Endometrial microvascular endothelial cells (primary cell): ENCODE measurements around the gene CD180. TPM values are rescaled to one million over a fixed set of nuclear protein-coding genes. Genes with fewer than 3 reads are reported as not detected.

Source experiments
- in situ Hi-C: cut with HindIII; loops from 2 replicates; pipeline ENCODE4 v1.10.0; 2017; ENCODE audit warnings: low sequenced_read_pairs, low pct_unique_long_range_greater_than_20kb; ENCODE audit errors: inconsistent ontology term
- total RNA-seq: library from RNA; depleted of rRNA; stranded (reverse); fragments of >200 nt; gene quantifications from one replicate; pipeline ENCODE4 v1.2.3, GENCODE V29; 2015; ENCODE audit errors: inconsistent ontology term

The CD180 gene
- not detected for total RNA-seq

DNA sequence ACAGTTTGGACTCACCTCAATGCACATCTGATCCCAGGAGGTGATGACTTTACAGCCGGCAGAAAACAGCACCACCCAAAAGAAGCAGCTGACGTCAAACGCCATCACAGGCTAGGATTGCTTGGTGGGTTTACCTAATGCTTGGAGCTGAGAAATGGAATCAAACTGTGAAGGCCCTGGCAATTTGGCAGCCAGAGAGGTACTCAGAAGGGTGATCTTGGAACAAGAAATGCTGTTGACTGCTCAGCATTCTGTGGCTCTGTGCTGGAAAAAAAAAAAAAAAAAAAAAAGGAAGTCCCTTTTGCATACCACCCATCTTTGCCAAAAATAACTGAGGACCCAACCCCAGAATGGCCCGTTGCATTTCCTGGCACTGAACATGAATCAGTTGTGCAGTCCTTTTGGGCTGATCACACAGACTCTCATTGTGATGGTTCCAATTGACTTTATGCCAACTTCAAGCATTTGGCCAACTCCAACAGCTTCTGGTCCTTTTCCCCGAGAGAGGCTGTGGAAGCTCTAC, at the start of gene CD180:
Gene CD180, minus strand, starts transcription at position 263 of the 523 bp plus-strand sequence. Its CDS starts 158 bp downstream, at position 105.
- in situ Hi-C loops, result no loop called here

DNA sequence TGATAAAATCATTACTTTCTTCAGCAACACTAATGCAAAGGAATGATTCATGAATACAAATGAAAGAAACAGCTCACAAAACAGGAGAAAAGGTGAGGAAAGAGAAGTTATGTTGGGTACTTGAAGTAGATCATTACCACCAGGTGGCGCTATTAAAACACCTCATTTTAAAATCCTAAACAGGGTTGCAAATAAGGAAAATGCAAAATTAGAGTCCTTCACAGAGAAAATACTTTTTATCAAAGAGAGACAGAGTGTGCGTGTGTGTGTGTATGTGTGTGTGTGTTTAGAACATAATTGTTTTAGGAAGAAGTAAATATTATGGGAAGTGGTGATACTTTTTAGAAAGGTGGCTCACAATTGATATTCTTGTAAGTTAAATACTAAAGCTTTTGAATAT, 49.5 kb upstream of the CD180 start:
- in situ Hi-C loops, result no loop called here

DNA sequence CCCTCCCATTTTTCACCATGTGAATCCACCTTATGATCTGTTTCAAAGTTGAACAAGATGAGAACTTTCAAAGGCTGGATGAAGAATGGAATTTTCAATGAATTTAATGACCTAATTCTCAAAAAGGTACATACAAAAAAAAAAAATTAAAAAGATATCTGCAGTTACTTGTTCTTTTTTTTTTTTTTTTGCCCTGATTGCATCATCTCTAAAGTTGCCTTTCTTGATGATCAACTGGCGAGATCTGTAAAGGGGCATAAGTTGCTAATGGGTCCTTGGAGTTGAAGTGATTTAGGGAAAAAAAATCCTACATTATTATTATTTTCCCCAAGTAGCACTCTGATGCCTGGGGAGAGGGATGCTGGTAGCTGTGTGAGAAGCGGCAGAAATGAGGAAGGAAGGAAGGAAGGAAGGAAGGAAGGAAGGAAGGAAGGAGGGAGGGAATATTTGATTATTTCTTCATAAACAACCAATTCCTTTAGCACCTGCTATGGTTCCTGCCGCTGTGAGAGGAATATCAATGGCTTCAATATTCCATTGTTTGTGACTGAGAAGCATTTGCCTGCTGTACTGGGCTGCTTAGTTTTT, 48.8 kb upstream of the CD180 start:
- in situ Hi-C loops, result no loop called here

DNA sequence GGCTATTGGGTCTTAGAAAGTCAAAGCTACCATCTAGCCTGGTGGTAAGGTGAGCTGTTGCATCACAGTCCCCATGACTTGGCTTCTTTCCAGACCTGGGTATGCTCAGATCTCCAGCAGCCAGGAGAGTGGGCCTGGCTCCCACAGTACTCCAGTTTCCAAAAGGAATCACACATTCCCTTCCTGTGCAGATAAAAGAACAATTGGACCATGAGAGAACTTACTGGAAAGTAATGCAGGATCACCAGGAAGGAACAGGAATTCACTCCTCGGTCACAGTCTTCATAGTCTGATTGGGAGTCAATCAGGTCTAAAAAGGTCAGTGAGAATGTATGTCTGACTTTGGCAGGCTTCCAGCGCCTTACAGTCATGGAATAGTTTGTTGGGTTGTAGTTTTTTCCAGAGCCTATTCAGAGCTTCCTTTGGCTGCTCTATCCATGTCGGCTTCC, 47.8 kb upstream of the CD180 start:
- in situ Hi-C loops, result no loop called here

DNA sequence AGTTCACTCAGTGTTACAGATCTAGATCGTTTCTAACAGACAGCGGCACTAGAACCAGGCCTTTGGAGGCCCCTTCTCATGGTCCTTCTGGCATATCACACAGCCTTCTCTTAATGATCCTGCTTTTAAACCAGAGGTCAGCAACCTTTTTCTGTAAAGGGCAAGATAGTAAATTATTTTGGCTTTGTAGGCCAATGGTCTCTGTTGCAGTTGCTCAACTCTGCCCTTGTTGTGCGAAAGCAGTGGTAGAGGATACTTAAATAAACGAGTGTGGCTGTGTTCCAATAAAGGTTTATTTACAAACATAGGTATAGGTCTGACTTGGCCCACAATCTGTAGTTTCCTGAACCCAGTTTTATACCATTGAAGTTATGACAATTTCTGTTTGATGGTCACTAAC, 47.3 kb upstream of the CD180 start:
- in situ Hi-C loops, result no loop called here

DNA sequence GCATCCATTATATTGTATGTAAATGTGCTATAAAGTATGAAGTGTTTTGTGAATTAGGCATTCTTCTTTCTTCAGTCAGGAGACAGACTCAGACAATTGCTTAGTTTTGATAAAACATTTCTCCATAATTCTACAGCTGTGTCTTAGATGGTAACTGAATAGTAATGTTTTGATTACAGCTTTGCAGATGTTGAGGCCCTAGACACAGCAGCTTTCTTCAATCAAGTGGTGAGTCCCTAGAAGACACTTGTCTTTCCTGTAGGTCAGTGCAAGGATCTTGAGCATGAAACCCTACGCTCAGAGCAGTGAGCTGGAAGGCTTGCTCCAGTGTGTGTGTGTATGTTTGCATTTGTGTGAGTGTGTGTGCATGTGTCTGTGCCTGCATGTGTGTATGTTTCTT, 46.8 kb upstream of the CD180 start:
- in situ Hi-C loops, result no loop called here

DNA sequence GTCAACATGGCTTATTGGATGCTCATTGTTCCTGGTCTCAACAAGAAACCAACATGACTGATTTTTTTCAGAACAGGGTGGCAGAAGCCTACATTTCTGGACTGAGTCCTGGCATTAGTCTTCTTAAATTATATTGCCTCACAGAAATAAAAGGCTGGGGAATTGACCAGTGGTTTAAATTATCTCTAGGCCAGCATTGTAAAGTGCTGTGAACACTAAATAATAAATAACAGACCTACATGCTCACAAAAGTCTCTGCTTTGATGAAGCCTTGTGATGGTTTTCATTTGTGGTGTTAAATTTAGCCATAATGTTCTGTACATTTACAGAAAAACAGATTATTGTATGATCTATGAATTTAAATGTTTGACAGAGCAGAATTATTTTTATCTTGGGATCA, 44.7 kb upstream of the CD180 start:
- in situ Hi-C loops, result no loop called here

DNA sequence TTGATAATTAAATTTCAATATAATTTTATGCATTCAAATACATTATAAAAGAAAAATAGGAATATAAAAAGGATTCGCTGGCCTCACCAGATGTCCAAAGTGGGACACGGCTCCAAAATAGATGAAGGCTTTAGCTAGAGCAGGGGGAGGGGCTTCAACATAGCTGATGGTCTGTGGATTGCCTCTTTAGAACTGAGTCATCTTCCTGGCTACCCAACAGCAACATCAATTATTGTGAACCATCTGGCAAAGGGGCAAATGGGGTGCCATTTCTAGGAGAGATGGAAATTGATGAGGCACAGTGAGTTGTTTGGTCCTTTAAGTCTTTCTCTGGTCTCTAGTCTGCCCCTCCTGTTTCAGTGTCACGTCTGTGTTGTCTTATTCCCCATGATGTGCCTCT, 44.2 kb upstream of the CD180 start:
- in situ Hi-C loops, result no loop called here

DNA sequence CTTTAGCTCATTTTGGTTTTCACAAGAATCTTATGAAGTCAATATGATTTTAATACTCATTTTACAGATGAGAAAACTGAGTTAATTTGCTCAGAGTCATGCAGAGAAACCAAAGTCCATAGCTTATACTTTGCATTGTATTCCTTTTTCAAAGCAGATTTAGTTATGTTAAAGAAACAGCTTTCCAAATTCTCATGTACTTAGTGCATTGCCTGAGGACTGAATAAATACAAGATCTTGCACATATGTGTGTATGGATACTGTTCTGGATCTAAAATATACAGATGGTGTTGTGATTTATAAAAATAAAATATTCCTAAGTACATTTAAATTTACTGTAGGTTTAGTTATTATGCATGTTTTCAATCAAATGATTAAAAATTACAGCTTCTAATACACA, 43.5 kb upstream of the CD180 start:
- in situ Hi-C loops, result no loop called here

DNA sequence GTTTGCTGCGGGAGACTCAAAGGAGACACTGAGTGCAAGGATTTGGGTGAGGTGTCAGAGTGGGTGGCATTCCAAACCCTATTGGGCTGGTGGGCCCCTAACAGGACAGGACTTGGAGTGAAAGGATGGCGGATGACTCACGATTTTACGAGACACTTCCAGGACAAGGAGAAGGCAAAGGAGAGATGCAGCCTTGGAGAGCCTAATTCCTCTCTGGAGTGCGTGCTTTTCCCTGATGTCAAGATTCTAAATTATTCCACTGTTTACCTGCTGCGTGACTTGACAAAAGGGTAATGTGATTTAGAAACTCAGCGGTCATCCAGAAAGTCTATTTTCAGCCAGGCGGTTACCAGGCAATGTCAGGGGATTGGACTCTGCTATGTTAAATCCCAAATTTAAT, 41.6 kb upstream of the CD180 start:
- in situ Hi-C loops, result no loop called here

DNA sequence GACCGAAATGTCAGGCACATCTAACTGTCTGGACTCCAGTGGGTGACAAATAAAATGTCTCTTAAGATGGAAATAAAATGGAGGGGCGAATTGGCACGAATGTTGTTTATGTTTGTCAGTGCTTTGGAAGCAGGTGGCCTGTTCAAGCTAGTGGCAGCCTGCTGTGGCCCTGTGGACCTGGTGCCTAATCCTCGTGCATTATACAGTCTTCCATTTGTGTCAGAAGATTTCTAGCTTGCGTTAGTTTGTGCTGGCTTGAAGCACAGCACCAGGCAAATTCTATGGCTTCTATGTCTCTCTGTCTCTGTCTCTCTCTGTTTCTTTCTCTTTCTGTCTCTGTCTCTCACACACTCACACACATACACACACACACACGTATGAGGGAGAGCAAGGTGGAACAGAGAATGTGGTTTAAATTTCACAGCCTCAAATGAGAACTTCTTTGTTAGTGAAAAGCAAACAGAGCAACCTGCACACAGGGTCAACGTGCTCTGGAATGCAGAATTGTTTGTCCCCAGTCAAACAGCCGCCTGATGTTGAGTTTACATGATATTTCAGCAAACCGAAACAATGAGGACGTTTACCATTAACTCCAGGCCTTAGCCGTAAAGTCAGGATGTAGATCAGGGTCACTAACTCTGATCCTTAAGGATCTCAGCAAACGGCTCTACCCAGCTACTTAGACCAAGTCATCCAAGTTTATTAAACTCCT, 39.0 kb upstream of the CD180 start:
- in situ Hi-C loops, result no loop called here

DNA sequence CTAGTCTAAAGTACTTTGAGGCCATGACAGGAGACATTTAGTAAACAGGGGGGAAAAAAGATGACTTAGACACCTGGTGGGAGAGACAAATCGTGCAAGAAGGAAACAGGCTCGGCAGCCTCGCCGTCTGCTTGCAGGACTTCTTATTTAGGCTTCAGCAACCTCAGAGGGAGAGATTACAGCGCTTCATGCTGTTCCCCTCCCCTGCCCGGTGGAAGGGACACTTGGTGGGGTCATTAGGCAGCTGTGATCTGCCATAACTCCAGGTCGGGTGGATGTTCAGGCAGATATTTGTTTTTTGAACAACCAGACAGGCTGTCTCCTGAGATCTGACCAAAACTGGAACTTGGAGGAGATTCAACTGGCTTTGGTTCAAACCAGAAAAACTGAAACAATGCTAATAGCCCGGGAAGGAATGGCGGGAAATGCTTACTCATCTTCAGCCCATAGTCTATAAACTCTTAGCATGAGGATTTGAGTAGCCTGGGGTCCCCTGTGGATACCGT, 38.1 kb upstream of the CD180 start:
- in situ Hi-C loops, result no loop called here

DNA sequence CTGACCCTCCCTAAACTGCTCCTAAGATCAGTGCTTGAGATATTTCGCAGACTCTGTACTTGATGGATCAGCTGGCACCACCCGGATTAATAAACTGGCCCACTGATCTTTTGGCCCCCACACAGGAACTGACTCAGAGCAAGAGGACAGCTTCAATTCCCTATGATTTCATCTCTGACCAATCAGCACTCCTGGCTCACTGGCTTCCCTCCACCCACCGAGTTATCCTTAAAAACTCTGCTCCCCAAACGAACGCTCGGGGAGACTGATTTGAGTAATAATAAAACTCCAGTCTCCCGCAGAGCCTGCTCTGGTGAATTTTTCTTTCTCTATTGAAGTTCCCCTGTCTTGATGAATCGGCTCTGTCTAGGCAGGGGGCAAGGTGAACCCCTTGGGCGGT, 36.5 kb upstream of the CD180 start:
- in situ Hi-C loops, result no loop called here

DNA sequence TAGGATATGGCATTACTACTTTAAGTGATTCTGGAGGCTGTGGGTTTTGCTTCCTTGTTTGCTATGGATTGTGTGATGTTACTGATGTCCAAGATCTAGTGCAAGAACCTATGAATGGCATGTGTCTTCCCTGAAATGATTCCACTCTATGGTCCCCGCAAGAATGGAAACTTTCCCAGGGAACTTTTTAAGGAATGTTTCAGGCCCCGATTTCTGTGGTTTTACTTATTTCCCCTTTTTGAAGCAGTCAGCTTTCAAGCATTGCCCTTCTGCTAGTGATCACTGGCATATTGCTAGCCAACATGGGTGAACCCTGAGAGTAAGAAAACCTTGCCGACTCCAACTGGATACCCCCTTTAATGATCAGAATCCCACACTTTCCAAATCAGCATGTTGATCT, 26.6 kb upstream of the CD180 start:
- in situ Hi-C loops, result no loop called here

DNA sequence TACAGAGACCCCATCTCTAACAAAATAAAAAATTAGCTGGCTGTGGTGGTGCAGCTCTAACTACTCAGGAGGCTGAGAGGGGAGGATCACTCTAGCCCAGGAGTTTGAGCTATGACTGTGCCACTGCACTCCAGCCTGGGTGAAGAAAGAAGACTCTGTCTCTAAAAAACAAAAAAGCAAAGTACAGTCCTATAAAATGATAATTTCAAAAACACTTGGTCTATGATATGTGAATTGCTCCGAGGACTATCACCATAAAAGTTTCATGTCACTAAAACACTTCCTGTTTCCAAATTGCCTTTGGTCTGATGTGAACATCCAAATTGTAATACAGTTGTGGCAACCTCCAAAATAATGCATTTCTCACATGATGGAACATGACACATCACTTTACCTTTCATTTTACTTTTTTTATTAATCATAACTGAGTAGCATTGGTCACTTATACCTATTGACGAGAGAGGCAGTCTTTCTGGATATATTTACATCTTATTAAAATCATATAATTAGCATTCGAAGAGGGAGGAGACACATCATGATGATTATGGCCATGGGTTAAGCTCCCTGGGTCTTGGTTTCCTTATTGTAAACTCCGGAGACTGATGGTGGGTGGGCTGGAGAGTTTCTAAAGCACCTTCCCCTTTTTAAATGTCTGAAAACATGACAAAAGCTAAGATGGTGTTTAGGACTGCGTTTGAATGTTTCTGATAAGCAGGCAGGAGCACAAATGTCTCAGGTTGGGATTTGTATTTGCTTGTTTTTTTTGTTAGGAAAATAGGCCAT, 25.8 kb upstream of the CD180 start:
- in situ Hi-C loops, result no loop called here

DNA sequence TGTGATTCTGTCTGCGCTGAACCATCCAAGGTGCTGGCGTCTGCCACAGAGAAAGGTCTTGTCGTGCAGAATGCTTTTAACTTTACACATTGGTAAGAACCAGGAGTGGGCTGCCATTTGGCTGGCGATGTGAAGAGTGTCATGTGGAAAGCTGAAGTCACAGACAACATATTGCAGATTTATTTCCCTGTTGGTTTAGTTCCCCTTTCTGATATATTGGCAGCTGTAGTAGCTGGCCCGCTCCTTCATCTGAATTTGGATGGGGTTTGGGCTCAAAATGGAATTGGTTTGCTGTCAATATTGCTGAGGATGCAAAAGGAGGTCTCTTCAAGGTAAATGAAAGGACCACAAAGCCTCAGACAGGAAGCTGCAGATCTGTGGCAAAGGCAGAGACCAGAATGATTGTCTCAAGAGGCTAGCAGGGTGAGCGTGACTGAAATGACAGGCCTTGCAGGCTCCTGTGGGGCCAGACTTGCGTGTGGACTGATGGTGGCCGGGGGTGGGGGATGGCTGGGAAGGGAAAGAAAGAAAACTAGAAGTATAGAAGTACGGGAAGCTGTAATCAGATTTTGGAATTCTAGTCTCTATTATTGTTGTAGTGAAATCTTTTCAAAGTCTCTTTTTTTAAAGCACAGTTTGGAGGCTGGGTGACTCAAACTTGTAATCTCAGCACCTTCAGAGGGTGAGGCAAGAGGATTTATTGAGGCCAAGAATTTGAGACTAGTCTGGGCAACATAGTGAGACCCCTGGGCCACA, 25.1 kb upstream of the CD180 start:
- in situ Hi-C loops, result no loop called here

DNA sequence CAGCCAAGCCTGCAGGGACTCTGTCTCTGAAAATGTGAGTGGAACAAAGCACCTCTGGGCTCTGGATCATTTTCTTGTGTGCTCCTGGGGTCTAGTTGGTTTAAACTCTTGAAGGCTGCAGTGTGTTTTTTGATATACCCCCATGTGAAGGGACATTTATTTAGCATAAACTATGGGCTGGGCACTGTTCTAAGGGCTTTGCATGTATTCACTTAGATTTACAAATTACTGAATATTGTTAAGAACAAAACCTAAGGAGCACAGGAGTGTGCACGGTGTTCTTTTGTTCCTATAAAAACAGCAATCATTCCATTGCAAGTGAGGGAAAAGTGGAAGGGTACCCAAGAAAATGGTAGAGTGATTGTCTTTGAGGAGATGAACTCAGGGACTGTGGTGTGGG, 20.0 kb upstream of the CD180 start:
- in situ Hi-C loops, result no loop called here

DNA sequence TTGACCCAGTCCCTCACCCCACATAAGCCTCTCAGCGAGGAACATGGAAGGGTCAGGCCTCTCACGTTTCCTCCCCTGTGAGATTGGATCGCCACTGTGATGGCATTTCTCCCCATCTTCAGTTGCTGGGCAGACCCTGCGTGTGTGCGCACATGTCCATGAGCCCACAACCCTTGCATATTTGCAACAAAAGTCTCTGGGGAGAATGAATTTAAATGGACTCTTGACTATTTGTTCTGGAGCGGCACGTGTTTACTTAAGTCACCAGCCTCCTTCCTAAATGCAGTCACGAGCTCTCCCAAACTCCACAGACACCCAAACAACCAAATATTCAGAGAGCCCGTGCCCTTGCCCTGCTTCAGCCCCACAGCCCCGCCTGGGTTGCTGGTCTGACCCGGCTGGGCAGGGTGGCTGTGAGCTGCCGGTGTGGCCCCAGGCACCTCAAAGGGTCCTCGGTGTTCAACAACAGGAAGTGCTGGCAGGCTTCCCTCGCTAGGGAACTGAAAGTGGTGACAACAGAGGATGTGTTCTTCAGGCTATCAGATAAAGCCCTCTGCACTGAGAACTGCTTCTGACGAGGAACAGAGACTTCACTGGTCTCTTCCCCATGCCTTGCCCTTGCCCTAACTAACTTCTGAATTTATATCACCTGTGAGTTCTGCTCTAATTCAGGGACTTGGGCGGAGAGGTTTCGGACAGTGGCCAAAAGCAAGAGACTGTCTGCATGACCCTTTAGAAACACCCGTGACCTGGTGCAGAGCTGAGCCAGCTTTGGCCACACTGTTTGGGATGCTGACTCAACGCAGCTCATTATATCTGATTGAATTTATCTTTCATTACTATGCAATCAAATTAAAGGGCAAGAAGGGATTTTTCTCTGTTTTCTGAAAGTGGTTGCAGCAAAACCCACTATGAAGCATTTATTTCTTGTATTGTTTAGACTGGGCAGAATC, 19.2 kb upstream of the CD180 start:
- in situ Hi-C loops, result no loop called here
